HCT116 (cell line): ENCODE results near the gene TEX30.

Experiments used
- CTCF ChIP-seq, 3 experiments: fragments of 200-600 bp in 1 of 3; sonication (generic) in 1 of 3; IDR thresholded peaks in 2 of 3; conservative IDR thresholded peaks in 1 of 3; 2 replicates each; pipeline ENCODE4 v1.5.1; 2012 to 2017; ENCODE audit warnings: low read depth in 2 of 3, low read length in 2 of 3, antibody characterized with exemption in 1 of 3, borderline replicate concordance in 1 of 3, control low read depth in 1 of 3, mild to moderate bottlenecking in 1 of 3, mixed read lengths in 1 of 3, mixed run types in 1 of 3, moderate library complexity in 1 of 3; ENCODE audit not compliant: insufficient read depth in 1 of 3
- EZH2 ChIP-seq: fragments of 200-600 bp; sonication (generic); IDR thresholded peaks from 2 replicates; pipeline ENCODE4 v1.6.1; 2017; ENCODE audit warnings: antibody characterized with exemption, mixed run types
- EZH2phosphoT487 ChIP-seq: fragments of 200-600 bp; IDR thresholded peaks from 2 replicates; pipeline ENCODE4 v1.6.1; 2018; ENCODE audit warnings: antibody characterized with exemption, borderline replicate concordance
- JUND ChIP-seq: IDR thresholded peaks from 2 replicates; pipeline ENCODE4 v1.6.1; 2012
- POLR2A ChIP-seq: IDR thresholded peaks from 2 replicates; pipeline ENCODE4 v1.7.0; 2011; ENCODE audit warnings: borderline replicate concordance; ENCODE audit not compliant: insufficient read depth, insufficient read length; ENCODE audit errors: extremely low read depth
- RAD21 ChIP-seq: IDR thresholded peaks from 2 replicates; pipeline ENCODE4 v1.6.1; 2012; ENCODE audit warnings: low read depth, mild to moderate bottlenecking
- ZFX ChIP-seq: fragments of 450-650 bp; IDR thresholded peaks from 2 replicates; pipeline ENCODE4 v1.6.1; 2017

DNA sequence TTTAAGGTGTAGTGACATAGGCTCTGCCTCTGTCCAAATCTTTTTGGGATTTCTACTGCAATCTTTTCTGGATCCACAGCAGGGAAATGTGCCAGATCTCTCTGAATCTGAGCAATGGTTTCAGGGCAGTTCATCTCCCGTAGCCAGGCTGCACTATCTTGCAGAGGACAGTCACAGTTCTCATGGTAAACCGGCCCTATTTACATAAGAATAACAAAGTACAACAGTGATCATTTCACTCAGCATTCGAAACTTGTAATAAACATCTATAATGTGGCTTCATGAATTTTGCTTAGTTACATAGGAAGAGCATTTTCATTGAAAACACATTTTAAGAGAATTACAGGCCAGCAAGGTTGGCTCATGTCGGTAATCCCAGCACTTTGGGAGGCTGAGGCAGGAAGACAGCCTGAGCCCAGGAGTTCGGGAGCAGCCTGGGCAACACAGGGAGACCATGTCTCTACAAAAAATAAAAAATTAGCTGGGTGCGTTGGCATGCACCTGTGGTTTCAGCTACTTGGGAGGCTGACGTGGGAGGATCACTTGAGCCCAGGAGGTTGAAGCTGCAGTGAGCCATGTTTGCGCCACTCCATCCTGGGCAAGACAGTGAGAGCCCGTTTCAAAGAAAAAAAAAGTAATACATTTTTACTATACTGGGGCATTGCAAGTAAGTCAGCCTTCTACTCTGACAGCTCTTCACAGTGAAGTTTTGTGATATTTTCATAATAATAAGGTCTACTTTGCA lies 20.2 kb upstream of the TEX30 start:
- TF ChIP-seq POLR2A, result no peak
- no peak for TF ChIP-seq CTCF (IDR thresholded peaks at IDR 0.05 in 2 of 3, conservative IDR thresholded peaks at IDR 0.05 in 1 of 3; ENCODE audit: borderline replicate concordance in 1 of 3, insufficient read depth in 1 of 3, low read depth in 2 of 3, low read length in 2 of 3)
- no peak for TF ChIP-seq JUND
- no peak for TF ChIP-seq EZH2
- no peak for TF ChIP-seq EZH2phosphoT487
- no peak for TF ChIP-seq ZFX
- no peak for TF ChIP-seq RAD21
